WTC11 (cell line): Measurements from ENCODE around the gene NIN.

Source experiments
- CREB1 ChIP-seq: sonication (generic); formaldehyde crosslinking; IDR thresholded peaks from 2 replicates; pipeline ENCODE4 v1.8.0; 2023; ENCODE audit warnings: mild to moderate bottlenecking, missing genetic modification reagents
- CTCF ChIP-seq: fragments of 200-600 bp; IDR thresholded peaks from 2 replicates; pipeline ENCODE4 v1.8.0; 2022; ENCODE audit warnings: antibody characterized with exemption
- TEAD4 ChIP-seq: sonication (generic); formaldehyde crosslinking; IDR thresholded peaks from 2 replicates; pipeline ENCODE4 v1.8.0; 2022; ENCODE audit warnings: mild to moderate bottlenecking, missing genetic modification reagents
- ZNF671 ChIP-seq: fragments of 250-450 bp; sonication (Bioruptor Pico); IDR thresholded peaks from 2 replicates; pipeline ENCODE4 v1.8.0; 2021; ENCODE audit warnings: mild to moderate bottlenecking

GRCh38 chr14:50792634-50793068 is 38.3 kb downstream of the NIN start:
- TF ChIP-seq CTCF (no peak), CREB1 (CRISPR knock-in tag) (no peak), TEAD4 (no peak), ZNF671 (CRISPR knock-in tag) (no peak)
